B cell (primary cell): ENCODE measurements around the gene ZNF580. TPM values are rescaled to one million over a fixed set of nuclear protein-coding genes. Genes with fewer than 3 reads are reported as not detected.

Experiments
- ATAC-seq: fragments of 200-7000 bp; cut with Tn5 transposase; one replicate; pipeline ENCODE4 v1.10.0; 2021; ENCODE audit warnings: low read depth, mild to moderate bottlenecking, moderate number of reproducible peaks, moderate library complexity
- CTCF ChIA-PET: fragments of 350-600 bp; sonication (Branson Sonifier 250); formaldehyde crosslinking; loops from one replicate; lab custom pipeline; 2021; ENCODE audit warnings: antibody characterized with exemption, inconsistent platforms; lab: Charles Lee
- POLR2A ChIA-PET: fragments of 350-600 bp; sonication (Branson Sonifier 250); formaldehyde crosslinking; loops from one replicate; lab custom pipeline; 2021; ENCODE audit warnings: antibody characterized with exemption; lab: Charles Lee
- DNase-seq: peaks from one replicate; pipeline ENCODE4 v3.0.0; 2013
- H2AFZ ChIP-seq: 2 replicates; pipeline ENCODE4 v1.6.1; 2012; ENCODE audit warnings: mild to moderate bottlenecking, low read depth, low read length; ENCODE audit not compliant: insufficient read depth, poor library complexity, severe bottlenecking
- H3K27ac ChIP-seq, 2 donors: 1 replicate in 1 of 2; 2 replicates in 1 of 2; pipeline ENCODE4 v1.5.1; 2012 to 2013; ENCODE audit warnings: low read length in 2 of 2, mild to moderate bottlenecking in 2 of 2, moderate library complexity in 1 of 2
- H3K27me3 ChIP-seq, 4 experiments: fragments of 200-600 bp in 1 of 4; sonication (generic) in 1 of 4; replicated peaks in 1 of 4; 1 replicate in 2 of 4; 2 replicates in 2 of 4; pipeline versions ENCODE4 v1.6.1 to v1.7.0; 2013 to 2016; ENCODE audit warnings: low read length in 3 of 4, mild to moderate bottlenecking in 2 of 4, mixed read lengths in 1 of 4, moderate library complexity in 1 of 4; ENCODE audit not compliant: insufficient read depth in 4 of 4, control insufficient read depth in 3 of 4; ENCODE audit errors: control extremely low read depth in 1 of 4
- H3K36me3 ChIP-seq, 2 experiments: replicated peaks in 1 of 2; 1 replicate in 1 of 2; 2 replicates in 1 of 2; pipeline versions ENCODE4 v1.6.1 to v1.7.1; 2013; ENCODE audit warnings: low read length in 1 of 2; ENCODE audit not compliant: insufficient read depth in 2 of 2, control insufficient read depth in 1 of 2; ENCODE audit errors: control extremely low read depth in 1 of 2, extremely low read depth in 1 of 2
- H3K4me1 ChIP-seq, 2 donors: fragments of 200-600 bp in 1 of 2; sonication (generic) in 1 of 2; 1 replicate in 1 of 2; 2 replicates in 1 of 2; pipeline versions ENCODE4 v1.5.1 to v1.6.1; 2013 to 2017; ENCODE audit warnings: low read length in 2 of 2; ENCODE audit not compliant: control insufficient read depth in 2 of 2, insufficient read depth in 2 of 2
- H3K4me2 ChIP-seq: replicated peaks from 2 replicates; pipeline ENCODE3; 2012; ENCODE audit warnings: mild to moderate bottlenecking, low read depth, low read length; ENCODE audit not compliant: poor library complexity, severe bottlenecking
- H3K4me3 ChIP-seq, 5 experiments: fragments of 200-600 bp in 1 of 5; sonication (generic) in 1 of 5; 1 replicate in 3 of 5; 2 replicates in 2 of 5; pipeline versions ENCODE4 v1.5.1 to v1.7.0; 2011 to 2016; ENCODE audit warnings: low read length in 4 of 5, mild to moderate bottlenecking in 4 of 5, low read depth in 2 of 5, control low read depth in 1 of 5, moderate library complexity in 1 of 5; ENCODE audit not compliant: insufficient read depth in 1 of 5; ENCODE audit errors: control extremely low read depth in 1 of 5, extremely low read depth in 1 of 5
- H3K79me2 ChIP-seq: fragments of 200-600 bp; sonication (generic); one replicate; pipeline ENCODE4 v1.6.0; 2016; ENCODE audit warnings: low read length; ENCODE audit not compliant: control insufficient read depth, insufficient read depth
- H3K9ac ChIP-seq: fragments of 200-600 bp; sonication (generic); 2 replicates; pipeline ENCODE4 v1.6.1; 2017; ENCODE audit warnings: mild to moderate bottlenecking, low read length, moderate library complexity
- H3K9me3 ChIP-seq, 3 donors: one replicate each; pipeline versions ENCODE4 v1.6.1 to v1.7.1; 2013; ENCODE audit warnings: low read length in 2 of 3; ENCODE audit not compliant: control insufficient read depth in 2 of 3, insufficient read depth in 1 of 3; ENCODE audit errors: control extremely low read depth in 1 of 3
- H4K20me1 ChIP-seq: 2 replicates; pipeline ENCODE4 v1.6.0; 2012; ENCODE audit warnings: mild to moderate bottlenecking, low read length; ENCODE audit not compliant: insufficient read depth, control insufficient read depth, poor library complexity, severe bottlenecking
- H3K27ac Mint-ChIP-seq: one replicate; pipeline ENCODE4 v1.8.0; 2021; ENCODE audit warnings: mixed read lengths
- H3K27me3 Mint-ChIP-seq: one replicate; pipeline ENCODE4 v1.8.0; 2021; ENCODE audit warnings: mixed read lengths
- H3K4me1 Mint-ChIP-seq: one replicate; pipeline ENCODE4 v1.8.0; 2021; ENCODE audit warnings: mixed read lengths
- H3K4me3 Mint-ChIP-seq: one replicate; pipeline ENCODE4 v1.8.0; 2021; ENCODE audit warnings: mixed read lengths
- H3K9me3 Mint-ChIP-seq: one replicate; pipeline ENCODE4 v1.8.0; 2022; ENCODE audit warnings: mixed read lengths; ENCODE audit not compliant: insufficient read depth
- CTCF ChIP-seq: fragments of 200-600 bp; IDR thresholded peaks from one replicate; pipeline ENCODE4 v1.8.0; 2022; ENCODE audit warnings: antibody characterized with exemption, mild to moderate bottlenecking
- EZH2 ChIP-seq: IDR thresholded peaks from 2 replicates; pipeline ENCODE4 v1.6.1; 2012; ENCODE audit warnings: borderline replicate concordance, low read depth, mild to moderate bottlenecking, moderate library complexity, low read length; ENCODE audit not compliant: insufficient read depth, poor library complexity, severe bottlenecking
- WGBS: methylation state at CpG from one replicate; pipeline ENCODE4 v1.1.5; 2013; ENCODE audit warnings: missing lambda C conversion rate; ENCODE audit not compliant: insufficient coverage; 5-methylcytosine and 5-hydroxymethylcytosine counted together
- intact Hi-C: fragments of 100-400 bp; cut with micrococcal nuclease; formaldehyde crosslinking; loops from one replicate; pipeline ENCODE4 v1.10.0; 2022
- polyA plus RNA-seq: library from polyadenylated mRNA; depleted of rRNA; stranded (reverse); fragments of >200 nt; gene quantifications from 2 replicates; pipeline ENCODE4 v1.2.3, GENCODE V29; 2012
- total RNA-seq, 2 donors: library from RNA; stranded (reverse); fragments of 120-200 nt in 1 of 2; gene quantifications; 1 replicate in 1 of 2; 2 replicates in 1 of 2; pipeline versions ENCODE4 v1.2.3 to v1.2.4, GENCODE V29; 2013 to 2022

ZNF580 gene
- total and polyA plus RNA-seq, 2 donors (not counting 1 experiment from before 2014, with no cell fraction given) = 69.8 to 101 TPM

GRCh38 chr19:55685776-55686175 lies 45.0 kb downstream of the ZNF580 start:
- Histone ChIP-seq H3K4me2 (no peak overlapping the region), H3K36me3 (peaks cover 0 to 85% of the 10 kb centered on the region in 2 experiments), H3K27me3 (no peaks in the 10 kb centered on the region), H3K9me3 (no peaks in the 10 kb centered on the region), H2AFZ (no peak overlapping the region), H3K79me2 (peaks cover 88% of the 10 kb centered on the region), H3K27ac (no peak overlapping the region), H3K4me1 (peaks cover 9 to 41% of the 10 kb centered on the region in 2 donors), H3K9ac (no peak overlapping the region), H4K20me1 (peaks cover 89% of the 10 kb centered on the region), H3K4me3 (no peak overlapping the region)
- ATAC-seq = no peak
- DNase-seq = no peak
- Mint-ChIP-seq H3K4me1 (peaks cover 44% of the 10 kb centered on the region), H3K27ac (no peak overlapping the region), H3K4me3 (no peak overlapping the region), H3K9me3 (no peaks in the 10 kb centered on the region), H3K27me3 (no peaks in the 10 kb centered on the region)
- intact Hi-C loops = no loop called here
- ChIA-PET POLR2A (no interaction called here), CTCF (no interaction called here)
- WGBS = 97% methylated on average over 6 of the region's 6 CpGs
- TF ChIP-seq CTCF (no peak), EZH2 (no peak)

- Mint-ChIP-seq H3K4me1 (peaks cover 40% of the 10 kb centered on the region), H3K9me3 (no peaks in the 10 kb centered on the region), H3K27me3 (no peaks in the 10 kb centered on the region), H3K27ac (no peak overlapping the region), H3K4me3 (no peak overlapping the region)
- no peak overlapping the region for H3K27ac ChIP-seq
- peaks cover 0 to 85% of the 10 kb centered on the region in 2 experiments for H3K36me3 ChIP-seq
- H3K4me1 ChIP-seq = peaks cover 9 to 33% of the 10 kb centered on the region in 2 donors
- ChIA-PET POLR2A (no interaction called here), CTCF (no interaction called here)
- no peaks in the 10 kb centered on the region for H3K9me3 ChIP-seq
- H3K27me3 ChIP-seq = no peaks in the 10 kb centered on the region
- H3K9ac ChIP-seq = no peak overlapping the region
- intact Hi-C loops = no loop called here
- no peak overlapping the region for H2AFZ ChIP-seq
- H3K79me2 ChIP-seq = peaks cover 84% of the 10 kb centered on the region
- DNase-seq (no peak), ATAC-seq (no peak)
- WGBS = 95% methylated on average over 28 of the region's 29 CpGs
- H3K4me2 ChIP-seq = no peak overlapping the region
- no peak overlapping the region for H3K4me3 ChIP-seq
- no peak for TF ChIP-seq CTCF
- no peak for TF ChIP-seq EZH2
- H4K20me1 ChIP-seq = peaks cover 89% of the 10 kb centered on the region
These were observed 45.7 kb downstream of the ZNF580 start for GRCh38 chr19:55686311-55687050.
